ENCODE measurements around the gene NBEA.

NBEA gene

GRCh38 chr13:35631666-35632065 lies 689.6 kb downstream of the NBEA start:
- Histone ChIP-seq H2BK5ac (ENCODE audit: low read depth, low read length, poor library complexity) (no peak overlapping the region), H4K91ac (ENCODE audit: low read depth, low read length) (no peak overlapping the region), H3K4me1 (ENCODE audit: control insufficient read depth in 1 of 2, insufficient read depth in 2 of 2, low read length in 2 of 2) (no peaks in the 10 kb centered on the region), H2BK120ac (ENCODE audit: insufficient read depth, low read length, poor library complexity) (no peak overlapping the region), H2AK5ac (ENCODE audit: low read length) (no peak overlapping the region), H3K18ac (ENCODE audit: low read length) (no peak overlapping the region), H3K4me3 (ENCODE audit: low read depth, low read length) (no peak overlapping the region), H2BK12ac (ENCODE audit: low read length) (no peak overlapping the region), H3K9ac (ENCODE audit: low read length) (no peak overlapping the region), H3K4ac (ENCODE audit: low read depth, low read length) (no peak overlapping the region), H3K79me1 (ENCODE audit: low read length) (no peaks in the 10 kb centered on the region), H3K23ac (ENCODE audit: low read length) (no peak overlapping the region), H3K14ac (ENCODE audit: low read length) (no peak overlapping the region), H3K79me2 (ENCODE audit: control insufficient read depth, insufficient read depth, low read length, poor library complexity) (no peaks in the 10 kb centered on the region), H3K36me3 (ENCODE audit: control insufficient read depth in 1 of 2, insufficient read depth in 2 of 2, low read length in 2 of 2) (no peaks in the 10 kb centered on the region), H4K8ac (ENCODE audit: low read depth, low read length) (no peak overlapping the region), H3K9me3 (ENCODE audit: insufficient read depth, low read depth, low read length) (no peaks in the 10 kb centered on the region), H3K27ac (ENCODE audit: low read depth, low read length) (no peak overlapping the region), H4K12ac (ENCODE audit: low read depth, low read length) (no peak overlapping the region), H3K4me2 (ENCODE audit: low read length) (no peak overlapping the region), H3K27me3 (ENCODE audit: insufficient read depth, low read length) (no peaks in the 10 kb centered on the region), H2AFZ (ENCODE audit: insufficient read depth, low read length, poor library complexity) (no peak overlapping the region)
- DNase-seq, result no peak

DNA sequence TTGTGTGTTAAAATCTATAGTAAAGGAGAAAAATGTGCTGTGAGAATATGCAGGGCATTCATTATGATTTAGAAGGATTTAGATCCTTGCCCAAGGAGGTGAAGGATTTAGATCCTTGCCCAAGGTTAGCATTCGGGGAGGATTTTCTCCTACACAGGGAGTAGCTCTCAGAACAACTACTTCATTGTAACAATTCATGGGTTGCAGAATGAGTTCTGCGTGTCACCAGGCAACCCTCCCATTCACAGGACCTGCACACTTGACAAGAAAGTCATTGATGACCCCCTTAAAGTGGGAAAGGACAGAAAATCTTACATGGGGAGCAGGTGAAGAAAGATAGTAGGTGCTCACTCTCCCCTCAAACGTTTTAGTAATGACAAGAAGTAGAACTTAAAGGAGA lies 701.6 kb downstream of the NBEA start:
- Histone ChIP-seq H3K9ac (ENCODE audit: low read length) (no peak overlapping the region), H3K9me3 (ENCODE audit: insufficient read depth, low read depth, low read length) (no peaks in the 10 kb centered on the region), H2BK120ac (ENCODE audit: insufficient read depth, low read length, poor library complexity) (no peak overlapping the region), H3K79me1 (ENCODE audit: low read length) (no peaks in the 10 kb centered on the region), H4K8ac (ENCODE audit: low read depth, low read length) (no peak overlapping the region), H3K27me3 (ENCODE audit: insufficient read depth, low read length) (no peaks in the 10 kb centered on the region), H3K36me3 (ENCODE audit: control insufficient read depth in 1 of 2, insufficient read depth in 2 of 2, low read length in 2 of 2) (no peaks in the 10 kb centered on the region), H3K14ac (ENCODE audit: low read length) (no peak overlapping the region), H2AFZ (ENCODE audit: insufficient read depth, low read length, poor library complexity) (no peak overlapping the region), H2AK5ac (ENCODE audit: low read length) (no peak overlapping the region), H2BK12ac (ENCODE audit: low read length) (no peak overlapping the region), H4K12ac (ENCODE audit: low read depth, low read length) (no peak overlapping the region), H2BK5ac (ENCODE audit: low read depth, low read length, poor library complexity) (no peak overlapping the region), H3K79me2 (ENCODE audit: control insufficient read depth, insufficient read depth, low read length, poor library complexity) (no peaks in the 10 kb centered on the region), H3K4me3 (ENCODE audit: low read depth, low read length) (no peak overlapping the region), H3K4me1 (ENCODE audit: control insufficient read depth in 1 of 2, insufficient read depth in 2 of 2, low read length in 2 of 2) (no peaks in the 10 kb centered on the region), H3K27ac (ENCODE audit: low read depth, low read length) (no peak overlapping the region), H3K18ac (ENCODE audit: low read length) (no peak overlapping the region), H3K23ac (ENCODE audit: low read length) (no peak overlapping the region), H4K91ac (ENCODE audit: low read depth, low read length) (no peak overlapping the region), H3K4me2 (ENCODE audit: low read length) (no peak overlapping the region), H3K4ac (ENCODE audit: low read depth, low read length) (no peak overlapping the region)
- no CpG with 5 or more reads among the region's 3 CpGs for WGBS (ENCODE audit: extremely low coverage, insufficient coverage, insufficient read length)
- DNase-seq, result no peak

- Histone ChIP-seq H3K27ac (ENCODE audit: low read depth, low read length) (no peak overlapping the region), H3K14ac (ENCODE audit: low read length) (no peak overlapping the region), H4K91ac (ENCODE audit: low read depth, low read length) (no peak overlapping the region), H3K4me3 (ENCODE audit: low read depth, low read length) (no peak overlapping the region), H3K4me1 (ENCODE audit: control insufficient read depth in 1 of 2, insufficient read depth in 2 of 2, low read length in 2 of 2) (no peaks in the 10 kb centered on the region), H3K23ac (ENCODE audit: low read length) (no peak overlapping the region), H3K9me3 (ENCODE audit: insufficient read depth, low read depth, low read length) (no peaks in the 10 kb centered on the region), H3K36me3 (ENCODE audit: control insufficient read depth in 1 of 2, insufficient read depth in 2 of 2, low read length in 2 of 2) (no peaks in the 10 kb centered on the region), H2AFZ (ENCODE audit: insufficient read depth, low read length, poor library complexity) (no peak overlapping the region), H3K79me2 (ENCODE audit: control insufficient read depth, insufficient read depth, low read length, poor library complexity) (no peaks in the 10 kb centered on the region), H3K9ac (ENCODE audit: low read length) (no peak overlapping the region), H2BK120ac (ENCODE audit: insufficient read depth, low read length, poor library complexity) (no peak overlapping the region), H2BK5ac (ENCODE audit: low read depth, low read length, poor library complexity) (no peak overlapping the region), H3K18ac (ENCODE audit: low read length) (no peak overlapping the region), H3K4me2 (ENCODE audit: low read length) (no peak overlapping the region), H3K79me1 (ENCODE audit: low read length) (no peaks in the 10 kb centered on the region), H3K4ac (ENCODE audit: low read depth, low read length) (no peak overlapping the region), H2AK5ac (ENCODE audit: low read length) (no peak overlapping the region), H3K27me3 (ENCODE audit: insufficient read depth, low read length) (no peaks in the 10 kb centered on the region), H4K12ac (ENCODE audit: low read depth, low read length) (no peak overlapping the region), H4K8ac (ENCODE audit: low read depth, low read length) (no peak overlapping the region), H2BK12ac (ENCODE audit: low read length) (no peak overlapping the region)
- DNase-seq, result no peak
- no CpG with 5 or more reads among the region's 7 CpGs for WGBS (ENCODE audit: extremely low coverage, insufficient coverage, insufficient read length)
Measured at GRCh38 chr13:35646056-35646774, 704.1 kb downstream of the NBEA start.

DNA sequence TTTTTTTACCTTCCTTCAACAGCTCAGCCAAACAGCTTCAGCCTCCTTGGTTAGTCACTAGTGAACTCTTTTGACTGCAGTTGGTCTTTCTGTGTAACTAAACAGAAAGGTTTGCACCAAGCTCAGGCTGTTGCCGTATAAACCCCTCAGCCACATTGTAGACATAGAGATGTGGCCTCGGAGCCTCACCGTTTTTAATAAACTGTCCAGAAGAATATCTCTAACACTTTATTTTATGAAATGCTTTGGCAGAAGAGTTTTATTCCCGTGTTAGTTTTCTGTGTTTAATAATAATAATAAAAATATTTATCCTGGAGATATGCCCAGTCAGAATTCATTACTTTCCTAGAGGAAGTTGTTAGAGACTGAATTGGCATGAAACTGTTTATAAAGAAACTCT lies 706.1 kb downstream of the NBEA start:
- Histone ChIP-seq H3K9ac (ENCODE audit: low read length) (no peak overlapping the region), H3K27me3 (ENCODE audit: insufficient read depth, low read length) (no peaks in the 10 kb centered on the region), H2AFZ (ENCODE audit: insufficient read depth, low read length, poor library complexity) (no peak overlapping the region), H3K79me1 (ENCODE audit: low read length) (no peaks in the 10 kb centered on the region), H3K27ac (ENCODE audit: low read depth, low read length) (no peak overlapping the region), H3K4me1 (ENCODE audit: control insufficient read depth in 1 of 2, insufficient read depth in 2 of 2, low read length in 2 of 2) (no peaks in the 10 kb centered on the region), H2BK120ac (ENCODE audit: insufficient read depth, low read length, poor library complexity) (no peak overlapping the region), H2BK5ac (ENCODE audit: low read depth, low read length, poor library complexity) (no peak overlapping the region), H3K18ac (ENCODE audit: low read length) (no peak overlapping the region), H3K4ac (ENCODE audit: low read depth, low read length) (no peak overlapping the region), H3K4me3 (ENCODE audit: low read depth, low read length) (no peak overlapping the region), H2BK12ac (ENCODE audit: low read length) (no peak overlapping the region), H3K4me2 (ENCODE audit: low read length) (no peak overlapping the region), H3K23ac (ENCODE audit: low read length) (no peak overlapping the region), H3K9me3 (ENCODE audit: insufficient read depth, low read depth, low read length) (no peaks in the 10 kb centered on the region), H4K12ac (ENCODE audit: low read depth, low read length) (no peak overlapping the region), H4K8ac (ENCODE audit: low read depth, low read length) (no peak overlapping the region), H3K79me2 (ENCODE audit: control insufficient read depth, insufficient read depth, low read length, poor library complexity) (no peaks in the 10 kb centered on the region), H4K91ac (ENCODE audit: low read depth, low read length) (no peak overlapping the region), H3K14ac (ENCODE audit: low read length) (no peak overlapping the region), H2AK5ac (ENCODE audit: low read length) (no peak overlapping the region), H3K36me3 (ENCODE audit: control insufficient read depth in 1 of 2, insufficient read depth in 2 of 2, low read length in 2 of 2) (no peaks in the 10 kb centered on the region)
- no CpG with 5 or more reads among the region's 4 CpGs for WGBS (ENCODE audit: extremely low coverage, insufficient coverage, insufficient read length)
- no peak for DNase-seq
